HAP-1 (cell line): Measurements from ENCODE around the gene MDM2.

Source experiments
- DNase-seq, 2 experiments: peaks; one replicate each; pipeline ENCODE4 v3.0.0-alpha.2; 2016 to 2020; ENCODE audit warnings: low spot score in 2 of 2
- H3K27me3 ChIP-seq: fragments of 250-450 bp; sonication (Bioruptor Pico); 2 replicates; pipeline ENCODE4 v1.5.1; 2020; ENCODE audit warnings: low read depth, mild to moderate bottlenecking, moderate library complexity
- H3K36me3 ChIP-seq: fragments of 250-450 bp; sonication (Bioruptor Pico); replicated peaks from 2 replicates; pipeline ENCODE4 v1.5.1; 2020; ENCODE audit warnings: mild to moderate bottlenecking
- H3K4me1 ChIP-seq: fragments of 250-450 bp; sonication (Bioruptor Pico); 2 replicates; pipeline ENCODE4 v1.5.1; 2020; ENCODE audit warnings: mild to moderate bottlenecking
- H3K4me3 ChIP-seq: fragments of 250-450 bp; sonication (Bioruptor Pico); 2 replicates; pipeline ENCODE4 v1.5.1; 2020; ENCODE audit warnings: mild to moderate bottlenecking, moderate library complexity
- H3K9me3 ChIP-seq: fragments of 250-450 bp; sonication (Bioruptor Pico); 2 replicates; pipeline ENCODE4 v1.5.1; 2020; ENCODE audit warnings: mild to moderate bottlenecking, moderate library complexity
- in situ Hi-C: fragments of 300-500 bp; cut with MboI; formaldehyde crosslinking; loops from 3 replicates; pipeline ENCODE4 v1.14.3; 2020; ENCODE audit warnings: low sequenced_read_pairs, inconsistent platforms, mixed read lengths

Gene MDM2

DNA sequence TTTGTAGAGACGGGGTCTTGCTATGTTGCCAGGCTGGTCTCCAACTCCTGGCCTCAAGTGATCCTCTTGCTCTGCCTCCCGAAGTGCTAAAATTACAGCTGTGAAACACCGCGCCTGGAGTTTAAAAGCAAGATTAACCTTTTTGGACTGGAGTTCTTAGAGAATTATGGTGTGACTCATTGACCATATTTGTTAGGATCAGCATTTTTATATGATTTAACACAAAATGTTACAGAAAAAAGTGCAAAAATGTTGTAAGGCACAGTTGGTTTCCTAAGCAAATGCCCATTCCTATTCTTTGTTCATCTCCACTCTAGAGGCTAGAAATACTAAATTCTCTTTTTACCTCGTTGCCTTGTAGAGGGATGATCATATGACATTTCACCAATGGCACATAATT, 34.4 kb upstream of the MDM2 start:
- no peaks in the 10 kb centered on the region for H3K27me3 ChIP-seq
- no peaks in the 10 kb centered on the region for H3K9me3 ChIP-seq
- no peak overlapping the region for H3K4me3 ChIP-seq
- H3K4me1 ChIP-seq = no peaks in the 10 kb centered on the region
- in situ Hi-C loops = no loop called here
- no peak for DNase-seq
- no peaks in the 10 kb centered on the region for H3K36me3 ChIP-seq

- Histone ChIP-seq H3K36me3 (no peaks in the 10 kb centered on the region), H3K4me3 (no peak overlapping the region), H3K27me3 (no peaks in the 10 kb centered on the region), H3K9me3 (no peaks in the 10 kb centered on the region), H3K4me1 (no peaks in the 10 kb centered on the region)
- no peak for DNase-seq
- in situ Hi-C loops = no loop called here
Measured at GRCh38 chr12:68775121-68775630, 32.8 kb upstream of the MDM2 start.

DNA sequence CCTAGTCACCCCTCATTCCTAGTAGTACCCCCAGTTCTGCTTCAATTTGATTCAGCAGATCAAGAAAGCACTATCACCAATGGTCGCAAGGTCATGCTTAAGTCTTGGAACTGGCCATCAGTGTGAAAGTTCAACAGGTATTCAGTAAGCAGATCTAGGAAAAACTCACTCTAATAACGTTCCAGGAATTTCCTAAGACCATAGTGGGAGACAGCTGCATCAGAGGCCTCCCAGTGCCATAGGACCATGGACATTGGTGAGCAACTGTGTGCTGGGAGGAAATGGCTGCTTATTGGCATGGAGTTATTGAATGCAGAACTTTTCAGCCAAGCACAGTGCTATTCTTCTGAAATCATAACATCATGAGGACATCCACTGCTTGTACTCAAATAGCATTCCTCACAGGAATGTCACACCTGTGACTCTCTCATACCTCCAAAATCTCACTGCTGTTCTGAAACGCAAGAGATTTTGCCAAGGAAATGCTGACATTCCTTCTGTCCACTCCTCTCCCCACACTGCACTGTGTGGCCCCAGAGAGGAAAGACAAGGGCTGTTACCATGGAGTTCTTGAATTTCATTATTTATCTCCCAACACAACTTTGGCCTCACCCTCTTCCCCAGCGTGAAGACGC, 30.9 kb upstream of the MDM2 start:
- in situ Hi-C loops = no loop called here
- Histone ChIP-seq H3K27me3 (no peaks in the 10 kb centered on the region), H3K36me3 (no peaks in the 10 kb centered on the region), H3K9me3 (no peaks in the 10 kb centered on the region), H3K4me3 (no peak overlapping the region), H3K4me1 (no peaks in the 10 kb centered on the region)
- DNase-seq = no peak

GRCh38 chr12:68779280-68779679, 28.7 kb upstream of the MDM2 start:
- H3K4me3 ChIP-seq = no peak overlapping the region
- no peaks in the 10 kb centered on the region for H3K27me3 ChIP-seq
- in situ Hi-C loops = no loop called here
- H3K36me3 ChIP-seq = no peaks in the 10 kb centered on the region
- H3K9me3 ChIP-seq = no peaks in the 10 kb centered on the region
- no peaks in the 10 kb centered on the region for H3K4me1 ChIP-seq
- no peak for DNase-seq

DNA sequence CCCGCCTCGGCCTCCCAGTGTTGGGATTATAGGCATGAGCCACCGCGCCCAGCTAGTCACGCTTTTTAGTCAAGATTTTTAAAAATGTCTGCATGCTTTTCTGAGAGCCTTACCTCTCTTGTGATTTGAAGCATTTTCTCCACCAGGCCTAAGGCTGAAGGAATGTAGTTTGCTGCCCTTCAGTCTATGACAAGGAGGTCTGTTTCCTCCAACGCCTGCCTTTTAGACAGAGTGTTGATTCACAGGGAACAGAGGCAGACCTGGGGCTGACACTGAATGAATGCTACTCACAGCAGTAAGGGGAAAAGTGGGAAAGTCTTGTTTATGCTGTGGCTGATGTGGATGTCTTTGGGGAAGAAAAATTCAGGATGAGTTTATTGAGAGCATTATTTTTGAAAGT, 27.2 kb upstream of the MDM2 start:
- Histone ChIP-seq H3K4me1 (no peaks in the 10 kb centered on the region), H3K4me3 (no peak overlapping the region), H3K9me3 (no peaks in the 10 kb centered on the region), H3K36me3 (no peaks in the 10 kb centered on the region), H3K27me3 (no peaks in the 10 kb centered on the region)
- DNase-seq = no peak
- in situ Hi-C loops = no loop called here

- in situ Hi-C loops = no loop called here
- no peaks in the 10 kb centered on the region for H3K36me3 ChIP-seq
- H3K9me3 ChIP-seq = no peaks in the 10 kb centered on the region
- no peaks in the 10 kb centered on the region for H3K27me3 ChIP-seq
- no peak for DNase-seq
- no peaks in the 10 kb centered on the region for H3K4me1 ChIP-seq
- H3K4me3 ChIP-seq = no peak overlapping the region
Measured at GRCh38 chr12:68781728-68782127, 26.2 kb upstream of the MDM2 start.

DNA sequence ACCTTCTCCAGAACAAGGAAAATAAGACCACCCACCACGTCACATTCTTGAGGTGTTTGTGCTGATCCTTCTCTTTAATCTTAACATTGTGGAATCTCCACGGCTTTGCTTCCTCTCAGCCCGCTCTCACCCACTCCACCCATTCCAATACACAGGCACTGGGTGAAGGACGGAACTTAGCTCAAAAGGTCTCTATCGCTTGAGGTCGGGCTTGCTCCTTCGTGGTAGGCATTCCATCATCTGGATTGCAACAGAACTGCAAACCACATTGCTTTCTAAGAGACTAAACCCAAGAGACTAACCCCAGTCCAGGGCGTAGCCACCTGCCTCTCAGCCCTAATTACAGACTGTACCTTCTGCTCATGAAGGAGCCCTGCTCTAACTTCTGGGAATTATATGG, 24.0 kb upstream of the MDM2 start:
- in situ Hi-C loops = no loop called here
- no peaks in the 10 kb centered on the region for H3K4me1 ChIP-seq
- H3K27me3 ChIP-seq = no peaks in the 10 kb centered on the region
- no peak for DNase-seq
- H3K9me3 ChIP-seq = no peaks in the 10 kb centered on the region
- H3K36me3 ChIP-seq = no peaks in the 10 kb centered on the region
- no peak overlapping the region for H3K4me3 ChIP-seq

DNA sequence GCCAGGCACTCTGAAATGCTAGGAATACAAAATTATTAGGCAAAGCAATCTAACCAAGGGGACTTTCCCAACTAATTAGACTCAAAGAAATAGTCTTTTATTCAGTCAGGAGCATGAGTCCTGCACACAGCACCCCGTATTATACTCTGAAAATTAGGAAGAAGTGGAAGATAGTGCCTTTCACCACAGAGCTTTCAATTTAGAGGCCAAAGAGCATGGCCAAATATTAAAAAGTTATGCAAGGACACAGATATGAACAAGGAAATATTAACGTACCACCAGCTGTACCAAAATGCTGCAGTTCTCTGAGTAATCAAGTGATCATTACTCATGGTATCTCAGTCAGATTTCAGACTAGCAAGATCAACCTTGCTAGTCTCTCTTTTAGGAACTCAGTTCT, 22.6 kb upstream of the MDM2 start:
- Histone ChIP-seq H3K36me3 (no peaks in the 10 kb centered on the region), H3K4me1 (no peaks in the 10 kb centered on the region), H3K9me3 (no peaks in the 10 kb centered on the region), H3K4me3 (no peak overlapping the region), H3K27me3 (no peaks in the 10 kb centered on the region)
- in situ Hi-C loops = no loop called here
- no peak for DNase-seq

DNA sequence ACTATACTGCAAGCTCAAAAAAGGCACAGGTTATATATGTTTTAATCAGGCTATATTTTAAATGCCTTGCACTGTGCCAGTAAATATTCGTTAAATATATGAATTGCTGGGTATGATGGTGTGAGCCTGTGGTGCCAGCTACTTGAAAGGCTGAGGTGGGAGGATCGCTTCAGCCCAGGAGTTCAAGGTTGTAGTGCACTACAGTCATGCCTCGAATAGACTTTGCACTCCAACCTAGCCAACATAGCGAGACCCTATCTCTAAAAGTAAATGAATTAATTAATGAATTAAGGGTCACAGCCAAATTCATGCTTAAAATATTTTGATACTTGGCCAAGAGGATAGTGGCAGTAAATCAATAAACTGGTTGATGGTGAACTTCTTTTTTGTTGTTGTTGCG, 22.2 kb upstream of the MDM2 start:
- H3K27me3 ChIP-seq = no peaks in the 10 kb centered on the region
- no peaks in the 10 kb centered on the region for H3K36me3 ChIP-seq
- no peak overlapping the region for H3K4me3 ChIP-seq
- H3K4me1 ChIP-seq = no peaks in the 10 kb centered on the region
- no peak for DNase-seq
- H3K9me3 ChIP-seq = no peaks in the 10 kb centered on the region
- in situ Hi-C loops = no loop called here

- Histone ChIP-seq H3K27me3 (no peaks in the 10 kb centered on the region), H3K9me3 (no peaks in the 10 kb centered on the region), H3K36me3 (no peaks in the 10 kb centered on the region), H3K4me3 (no peak overlapping the region), H3K4me1 (no peaks in the 10 kb centered on the region)
- no peak for DNase-seq
- in situ Hi-C loops = no loop called here
Measured at GRCh38 chr12:68786929-68787328, 21.0 kb upstream of the MDM2 start.

- H3K9me3 ChIP-seq = no peaks in the 10 kb centered on the region
- H3K4me3 ChIP-seq = no peak overlapping the region
- no peaks in the 10 kb centered on the region for H3K36me3 ChIP-seq
- no peak for DNase-seq
- no peaks in the 10 kb centered on the region for H3K27me3 ChIP-seq
- in situ Hi-C loops = no loop called here
- no peaks in the 10 kb centered on the region for H3K4me1 ChIP-seq
Measured at GRCh38 chr12:68788554-68789143, 19.3 kb upstream of the MDM2 start.

DNA sequence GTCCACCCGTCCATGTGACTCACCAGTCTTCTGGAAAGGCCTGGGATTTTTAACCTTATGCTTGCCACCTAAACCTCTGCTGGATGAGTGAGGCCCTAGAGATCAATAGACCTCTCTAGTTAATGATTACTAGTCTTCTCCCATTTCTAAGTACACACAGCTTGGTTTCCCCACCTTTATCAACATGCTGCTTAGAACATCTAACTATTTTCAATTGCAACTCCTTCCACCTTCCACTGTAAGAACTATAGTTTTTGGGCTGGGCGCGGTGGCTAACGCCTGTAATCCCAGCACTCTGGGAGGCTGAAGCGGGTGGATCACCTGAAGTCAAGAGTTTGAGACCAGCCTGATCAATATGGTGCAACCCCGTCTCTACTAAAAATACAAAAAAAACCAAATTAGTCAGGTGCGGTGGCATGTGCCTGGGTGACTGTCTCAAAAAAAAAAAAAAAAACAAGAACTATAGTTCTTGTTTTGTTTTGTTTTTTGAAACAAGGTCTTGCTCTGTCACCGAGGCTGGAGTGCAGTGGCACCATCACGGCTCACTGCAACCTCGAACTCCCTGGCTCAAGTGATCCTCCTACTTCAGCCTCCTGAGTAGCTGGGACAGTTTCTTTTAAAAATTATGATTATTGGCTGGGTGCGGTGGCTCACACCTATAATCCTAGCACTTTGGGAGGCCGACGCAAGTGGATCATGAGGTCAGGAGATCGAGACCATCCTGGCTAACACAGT, 18.7 kb upstream of the MDM2 start:
- H3K4me3 ChIP-seq = no peak overlapping the region
- no peak for DNase-seq
- H3K4me1 ChIP-seq = no peaks in the 10 kb centered on the region
- H3K9me3 ChIP-seq = no peaks in the 10 kb centered on the region
- in situ Hi-C loops = no loop called here
- H3K36me3 ChIP-seq = no peaks in the 10 kb centered on the region
- no peaks in the 10 kb centered on the region for H3K27me3 ChIP-seq

GRCh38 chr12:68790081-68790951, 17.7 kb upstream of the MDM2 start:
- Histone ChIP-seq H3K36me3 (no peaks in the 10 kb centered on the region), H3K9me3 (no peaks in the 10 kb centered on the region), H3K4me3 (no peak overlapping the region), H3K27me3 (no peaks in the 10 kb centered on the region), H3K4me1 (no peaks in the 10 kb centered on the region)
- in situ Hi-C loops = no loop called here
- no peak for DNase-seq

DNA sequence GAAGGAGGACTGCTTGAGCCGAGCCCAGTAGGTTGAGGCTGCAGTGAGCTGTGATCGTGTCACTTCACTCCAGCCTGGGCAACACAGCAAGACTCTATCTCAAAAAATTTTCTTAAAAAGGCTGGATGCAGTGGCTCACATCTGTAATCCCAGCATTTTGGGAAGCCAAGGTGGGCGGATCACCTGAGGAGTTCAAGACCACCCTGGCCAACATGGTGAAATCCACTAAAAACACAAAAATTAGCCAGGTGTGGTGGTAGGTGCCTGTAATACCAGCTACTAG, 17.1 kb upstream of the MDM2 start:
- no peak for DNase-seq
- H3K27me3 ChIP-seq = no peaks in the 10 kb centered on the region
- H3K36me3 ChIP-seq = no peaks in the 10 kb centered on the region
- no peak overlapping the region for H3K4me3 ChIP-seq
- in situ Hi-C loops = no loop called here
- H3K9me3 ChIP-seq = no peaks in the 10 kb centered on the region
- H3K4me1 ChIP-seq = no peaks in the 10 kb centered on the region
